WERI-Rb-1 (cell line): Measurements from ENCODE around the gene KBTBD12.

Experiments used
- DNase-seq: peaks from one replicate; pipeline ENCODE4 v3.0.0-alpha.2; 2020
- H3K27ac ChIP-seq: fragments of 250-450 bp; sonication (Bioruptor Pico); 2 replicates; pipeline ENCODE4 v1.5.1; 2020; ENCODE audit warnings: mild to moderate bottlenecking, moderate library complexity
- H3K27me3 ChIP-seq: fragments of 250-450 bp; sonication (Bioruptor Pico); 2 replicates; pipeline ENCODE4 v1.5.1; 2021; ENCODE audit warnings: mild to moderate bottlenecking, low read depth, moderate library complexity; ENCODE audit not compliant: insufficient read depth, severe bottlenecking
- H3K36me3 ChIP-seq: fragments of 250-450 bp; sonication (Bioruptor Pico); 2 replicates; pipeline ENCODE4 v1.5.1; 2020; ENCODE audit warnings: mild to moderate bottlenecking, moderate library complexity
- H3K4me3 ChIP-seq: 2 replicates; pipeline ENCODE4 v1.5.1; 2011; ENCODE audit warnings: low read depth, mild to moderate bottlenecking, control low read depth, low read length
- H3K9me3 ChIP-seq: fragments of 250-450 bp; sonication (Bioruptor Pico); 2 replicates; pipeline ENCODE4 v1.5.1; 2021; ENCODE audit warnings: mild to moderate bottlenecking, moderate library complexity; ENCODE audit not compliant: severe bottlenecking
- TF ChIP-seq, protein P1 (sequence below): IDR thresholded peaks from 2 replicates; pipeline ENCODE4 v1.5.1; 2011; ENCODE audit warnings: low read depth, mild to moderate bottlenecking, control low read depth, inconsistent platforms, low read length

Gene KBTBD12

GRCh38 chr3:127961963-127962362 is 46.9 kb downstream of the KBTBD12 start:
- no peak for DNase-seq
- H3K27ac ChIP-seq: no peak overlapping the region

GRCh38 chr3:127962937-127963336 is 47.9 kb downstream of the KBTBD12 start:
- H3K9me3 ChIP-seq: no peaks in the 10 kb centered on the region
- H3K4me3 ChIP-seq: no peak overlapping the region
- no peak for DNase-seq
- no peak overlapping the region for H3K27ac ChIP-seq
- H3K36me3 ChIP-seq: no peaks in the 10 kb centered on the region
- TF ChIP-seq, protein P1, sequence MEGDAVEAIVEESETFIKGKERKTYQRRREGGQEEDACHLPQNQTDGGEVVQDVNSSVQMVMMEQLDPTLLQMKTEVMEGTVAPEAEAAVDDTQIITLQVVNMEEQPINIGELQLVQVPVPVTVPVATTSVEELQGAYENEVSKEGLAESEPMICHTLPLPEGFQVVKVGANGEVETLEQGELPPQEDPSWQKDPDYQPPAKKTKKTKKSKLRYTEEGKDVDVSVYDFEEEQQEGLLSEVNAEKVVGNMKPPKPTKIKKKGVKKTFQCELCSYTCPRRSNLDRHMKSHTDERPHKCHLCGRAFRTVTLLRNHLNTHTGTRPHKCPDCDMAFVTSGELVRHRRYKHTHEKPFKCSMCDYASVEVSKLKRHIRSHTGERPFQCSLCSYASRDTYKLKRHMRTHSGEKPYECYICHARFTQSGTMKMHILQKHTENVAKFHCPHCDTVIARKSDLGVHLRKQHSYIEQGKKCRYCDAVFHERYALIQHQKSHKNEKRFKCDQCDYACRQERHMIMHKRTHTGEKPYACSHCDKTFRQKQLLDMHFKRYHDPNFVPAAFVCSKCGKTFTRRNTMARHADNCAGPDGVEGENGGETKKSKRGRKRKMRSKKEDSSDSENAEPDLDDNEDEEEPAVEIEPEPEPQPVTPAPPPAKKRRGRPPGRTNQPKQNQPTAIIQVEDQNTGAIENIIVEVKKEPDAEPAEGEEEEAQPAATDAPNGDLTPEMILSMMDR: no peak
- H3K27me3 ChIP-seq: no peaks in the 10 kb centered on the region

More at GRCh38 chr3:127961963-127962362, 46.9 kb downstream of the KBTBD12 start:
- Histone ChIP-seq H3K27me3 (no peaks in the 10 kb centered on the region), H3K4me3 (no peak overlapping the region), H3K36me3 (no peaks in the 10 kb centered on the region), H3K9me3 (no peaks in the 10 kb centered on the region)
- TF ChIP-seq, protein P1: no peak

GRCh38 chr3:127964053-127964452 is 49.0 kb downstream of the KBTBD12 start:
- DNase-seq: no peak
- TF ChIP-seq, protein P1: no peak
- H3K27ac ChIP-seq: no peak overlapping the region
- no peaks in the 10 kb centered on the region for H3K36me3 ChIP-seq
- H3K4me3 ChIP-seq: no peak overlapping the region
- no peaks in the 10 kb centered on the region for H3K27me3 ChIP-seq
- H3K9me3 ChIP-seq: no peaks in the 10 kb centered on the region

GRCh38 chr3:127964816-127965215 is 49.8 kb downstream of the KBTBD12 start:
- Histone ChIP-seq H3K27me3 (no peaks in the 10 kb centered on the region), H3K36me3 (no peaks in the 10 kb centered on the region), H3K9me3 (no peaks in the 10 kb centered on the region), H3K27ac (no peak overlapping the region), H3K4me3 (no peak overlapping the region)
- TF ChIP-seq, protein P1: no peak
- DNase-seq: no peak

GRCh38 chr3:127967316-127967715 is 52.3 kb downstream of the KBTBD12 start:
- Histone ChIP-seq H3K9me3 (no peaks in the 10 kb centered on the region), H3K27ac (no peak overlapping the region), H3K27me3 (no peaks in the 10 kb centered on the region), H3K36me3 (no peaks in the 10 kb centered on the region), H3K4me3 (no peak overlapping the region)
- TF ChIP-seq, protein P1: no peak
- DNase-seq: no peak

- DNase-seq: peak; percentile 55
- no peaks in the 10 kb centered on the region for H3K36me3 ChIP-seq
- no peak overlapping the region for H3K4me3 ChIP-seq
- H3K27me3 ChIP-seq: no peaks in the 10 kb centered on the region
- no peak overlapping the region for H3K27ac ChIP-seq
- no peaks in the 10 kb centered on the region for H3K9me3 ChIP-seq
- TF ChIP-seq, protein P1: peak; percentile 87
Observed at GRCh38 chr3:127970966-127971592, 56.0 kb downstream of the KBTBD12 start.
